HEK293 (cell line): ENCODE data around the gene PA2G4.

Experiments
- BCL11A ChIP-seq: fragments of 450-650 bp; formaldehyde crosslinking; IDR thresholded peaks from 2 replicates; pipeline ENCODE4 v1.5.1; 2016; ENCODE audit warnings: low read depth, missing biosample characterization, missing genetic modification characterization
- GLI4 ChIP-seq: fragments of 450-650 bp; formaldehyde crosslinking; IDR thresholded peaks from 2 replicates; pipeline ENCODE4 v1.5.1; 2016; ENCODE audit warnings: missing biosample characterization, missing genetic modification characterization
- GLIS2 ChIP-seq: fragments of 450-650 bp; formaldehyde crosslinking; IDR thresholded peaks from 2 replicates; pipeline ENCODE4 v1.5.1; 2016; ENCODE audit warnings: missing biosample characterization, missing genetic modification characterization
- IKZF3 ChIP-seq: fragments of 450-650 bp; IDR thresholded peaks from 2 replicates; pipeline ENCODE4 v1.5.0; 2018; ENCODE audit warnings: missing biosample characterization, mild to moderate bottlenecking, missing genetic modification characterization, moderate library complexity
- MZF1 ChIP-seq: fragments of 450-650 bp; formaldehyde crosslinking; IDR thresholded peaks from 2 replicates; pipeline ENCODE4 v1.5.1; 2017; ENCODE audit warnings: missing biosample characterization, missing genetic modification characterization, borderline replicate concordance
- SCRT2 ChIP-seq: fragments of 450-650 bp; formaldehyde crosslinking; IDR thresholded peaks from 2 replicates; pipeline ENCODE4 v1.5.1; 2016; ENCODE audit warnings: missing biosample characterization, missing genetic modification characterization
- SP3 ChIP-seq: fragments of 450-650 bp; formaldehyde crosslinking; IDR thresholded peaks from 2 replicates; pipeline ENCODE4 v1.5.1; 2016; ENCODE audit warnings: missing biosample characterization, missing genetic modification characterization
- SP7 ChIP-seq: fragments of 450-650 bp; formaldehyde crosslinking; IDR thresholded peaks from 2 replicates; pipeline ENCODE4 v1.5.1; 2016; ENCODE audit warnings: missing biosample characterization, missing genetic modification characterization
- TRIM28 ChIP-seq: IDR thresholded peaks from 2 replicates; pipeline ENCODE4 v1.6.1; 2011; ENCODE audit warnings: low read length, control low read depth, borderline replicate concordance
- YY1 ChIP-seq: fragments of 450-650 bp; formaldehyde crosslinking; IDR thresholded peaks from 2 replicates; pipeline ENCODE4 v1.5.1; 2018; ENCODE audit warnings: missing biosample characterization, missing genetic modification characterization
- ZBTB11 ChIP-seq: fragments of 450-650 bp; formaldehyde crosslinking; conservative IDR thresholded peaks from 2 replicates; pipeline ENCODE4 v1.5.1; 2016; ENCODE audit warnings: low read depth, missing biosample characterization, missing genetic modification characterization
- ZBTB20 ChIP-seq: fragments of 450-650 bp; formaldehyde crosslinking; IDR thresholded peaks from 2 replicates; pipeline ENCODE4 v1.5.1; 2016; ENCODE audit warnings: missing biosample characterization, missing genetic modification characterization
- ZEB2 ChIP-seq: fragments of 450-650 bp; formaldehyde crosslinking; IDR thresholded peaks from 2 replicates; pipeline ENCODE4 v1.5.1; 2016; ENCODE audit warnings: missing biosample characterization, missing genetic modification characterization
- ZFP41 ChIP-seq: fragments of 450-650 bp; formaldehyde crosslinking; IDR thresholded peaks from 2 replicates; pipeline ENCODE4 v1.5.1; 2016; ENCODE audit warnings: missing biosample characterization, missing genetic modification characterization, borderline replicate concordance
- ZFP69B ChIP-seq: fragments of 450-650 bp; formaldehyde crosslinking; IDR thresholded peaks from 2 replicates; pipeline ENCODE4 v1.5.1; 2016; ENCODE audit warnings: missing biosample characterization, missing genetic modification characterization
- ZIC2 ChIP-seq: fragments of 450-650 bp; formaldehyde crosslinking; IDR thresholded peaks from 2 replicates; pipeline ENCODE4 v1.5.1; 2016; ENCODE audit warnings: missing biosample characterization, missing genetic modification characterization
- ZNF211 ChIP-seq: fragments of 450-650 bp; formaldehyde crosslinking; IDR thresholded peaks from 2 replicates; pipeline ENCODE4 v1.5.1; 2016; ENCODE audit warnings: low read depth, missing biosample characterization, missing genetic modification characterization
- ZNF239 ChIP-seq: fragments of 450-650 bp; formaldehyde crosslinking; IDR thresholded peaks from 2 replicates; pipeline ENCODE4 v1.5.1; 2016; ENCODE audit warnings: missing biosample characterization, missing genetic modification characterization
- ZNF248 ChIP-seq: fragments of 450-650 bp; formaldehyde crosslinking; IDR thresholded peaks from 2 replicates; pipeline ENCODE4 v1.5.1; 2017; ENCODE audit warnings: missing biosample characterization, missing genetic modification characterization
- ZNF26 ChIP-seq: fragments of 450-650 bp; formaldehyde crosslinking; IDR thresholded peaks from 2 replicates; pipeline ENCODE4 v1.5.1; 2016; ENCODE audit warnings: missing biosample characterization, missing genetic modification characterization
- ZNF48 ChIP-seq: fragments of 450-650 bp; formaldehyde crosslinking; IDR thresholded peaks from 2 replicates; pipeline ENCODE4 v1.5.1; 2016; ENCODE audit warnings: missing biosample characterization, missing genetic modification characterization
- ZNF530 ChIP-seq: fragments of 450-650 bp; formaldehyde crosslinking; IDR thresholded peaks from 2 replicates; pipeline ENCODE4 v1.5.1; 2016; ENCODE audit warnings: low read depth, missing biosample characterization, missing genetic modification characterization
- ZNF585B ChIP-seq: fragments of 450-650 bp; formaldehyde crosslinking; IDR thresholded peaks from 2 replicates; pipeline ENCODE4 v1.5.1; 2016; ENCODE audit warnings: missing biosample characterization, missing genetic modification characterization
- ZNF623 ChIP-seq: fragments of 450-650 bp; formaldehyde crosslinking; IDR thresholded peaks from 2 replicates; pipeline ENCODE4 v1.5.1; 2016; ENCODE audit warnings: missing biosample characterization, missing genetic modification characterization
- ZNF670 ChIP-seq: fragments of 450-650 bp; formaldehyde crosslinking; IDR thresholded peaks from 2 replicates; pipeline ENCODE4 v1.5.1; 2016; ENCODE audit warnings: missing biosample characterization, missing genetic modification characterization, low read depth
- ZNF677 ChIP-seq: fragments of 450-650 bp; IDR thresholded peaks from 2 replicates; pipeline ENCODE4 v1.5.0; 2018; ENCODE audit warnings: missing biosample characterization, mild to moderate bottlenecking, missing genetic modification characterization, moderate library complexity
- ZSCAN16 ChIP-seq: fragments of 450-650 bp; formaldehyde crosslinking; IDR thresholded peaks from 2 replicates; pipeline ENCODE4 v1.5.1; 2016; ENCODE audit warnings: missing biosample characterization, missing genetic modification characterization
- TF ChIP-seq, protein P1 (sequence below): fragments of 450-650 bp; formaldehyde crosslinking; IDR thresholded peaks from 2 replicates; pipeline ENCODE4 v1.5.1; 2016; ENCODE audit warnings: missing biosample characterization, missing genetic modification characterization, borderline replicate concordance
- TF ChIP-seq, protein P2 (sequence below): fragments of 450-650 bp; formaldehyde crosslinking; IDR thresholded peaks from 2 replicates; pipeline ENCODE4 v1.5.1; 2016; ENCODE audit warnings: missing biosample characterization, missing genetic modification characterization, borderline replicate concordance

Gene PA2G4

GRCh38 chr12:56117778-56118687 is 13.7 kb downstream of the PA2G4 start, which contains the start of gene ZC3H10 (continued):
- no peak for TF ChIP-seq ZNF248 (tag by site-specific recombination)
- TF ChIP-seq TRIM28, result peak; percentile 67; the same call in 1 of the 2 replicates
- peak; percentile 98 for TF ChIP-seq SP3 (tag by site-specific recombination)
- TF ChIP-seq ZNF585B, result no peak
- TF ChIP-seq ZFP41 (tag by site-specific recombination), result no peak
- peak; percentile 45; the same call in 1 of the 2 replicates for TF ChIP-seq BCL11A (tag by site-specific recombination)
- peak; percentile 71 for TF ChIP-seq GLIS2 (tag by site-specific recombination)
- TF ChIP-seq ZNF623 (tag by site-specific recombination), result 0 out of 2 replicates have a peak, but pooled peaks have one; percentile 5
- TF ChIP-seq ZBTB20 (tag by site-specific recombination), result peak; percentile 77; the same call in 1 of the 2 replicates
- no peak for TF ChIP-seq ZNF677
- TF ChIP-seq SP7, result peak; percentile 93
- TF ChIP-seq ZNF239 (tag by site-specific recombination), result no peak
- TF ChIP-seq ZSCAN16, result no peak
- peak; percentile 95 for TF ChIP-seq ZBTB11 (tag by site-specific recombination)
- TF ChIP-seq ZFP69B (tag by site-specific recombination), result peak; percentile 23
- no peak for TF ChIP-seq ZNF530 (tag by site-specific recombination)
- TF ChIP-seq GLI4, result no peak
- TF ChIP-seq MZF1 (tag by site-specific recombination), result 0 out of 2 replicates have a peak, but pooled peaks have one; percentile 40
- TF ChIP-seq SCRT2 (tag by site-specific recombination), result 0 out of 2 replicates have a peak, but pooled peaks have one; percentile 69
- no peak for TF ChIP-seq ZNF48 (tag by site-specific recombination)
- peak; percentile 57 for TF ChIP-seq IKZF3 (tag by site-specific recombination)
- peak; percentile 98 for TF ChIP-seq ZEB2 (tag by site-specific recombination)
- TF ChIP-seq, protein P1, sequence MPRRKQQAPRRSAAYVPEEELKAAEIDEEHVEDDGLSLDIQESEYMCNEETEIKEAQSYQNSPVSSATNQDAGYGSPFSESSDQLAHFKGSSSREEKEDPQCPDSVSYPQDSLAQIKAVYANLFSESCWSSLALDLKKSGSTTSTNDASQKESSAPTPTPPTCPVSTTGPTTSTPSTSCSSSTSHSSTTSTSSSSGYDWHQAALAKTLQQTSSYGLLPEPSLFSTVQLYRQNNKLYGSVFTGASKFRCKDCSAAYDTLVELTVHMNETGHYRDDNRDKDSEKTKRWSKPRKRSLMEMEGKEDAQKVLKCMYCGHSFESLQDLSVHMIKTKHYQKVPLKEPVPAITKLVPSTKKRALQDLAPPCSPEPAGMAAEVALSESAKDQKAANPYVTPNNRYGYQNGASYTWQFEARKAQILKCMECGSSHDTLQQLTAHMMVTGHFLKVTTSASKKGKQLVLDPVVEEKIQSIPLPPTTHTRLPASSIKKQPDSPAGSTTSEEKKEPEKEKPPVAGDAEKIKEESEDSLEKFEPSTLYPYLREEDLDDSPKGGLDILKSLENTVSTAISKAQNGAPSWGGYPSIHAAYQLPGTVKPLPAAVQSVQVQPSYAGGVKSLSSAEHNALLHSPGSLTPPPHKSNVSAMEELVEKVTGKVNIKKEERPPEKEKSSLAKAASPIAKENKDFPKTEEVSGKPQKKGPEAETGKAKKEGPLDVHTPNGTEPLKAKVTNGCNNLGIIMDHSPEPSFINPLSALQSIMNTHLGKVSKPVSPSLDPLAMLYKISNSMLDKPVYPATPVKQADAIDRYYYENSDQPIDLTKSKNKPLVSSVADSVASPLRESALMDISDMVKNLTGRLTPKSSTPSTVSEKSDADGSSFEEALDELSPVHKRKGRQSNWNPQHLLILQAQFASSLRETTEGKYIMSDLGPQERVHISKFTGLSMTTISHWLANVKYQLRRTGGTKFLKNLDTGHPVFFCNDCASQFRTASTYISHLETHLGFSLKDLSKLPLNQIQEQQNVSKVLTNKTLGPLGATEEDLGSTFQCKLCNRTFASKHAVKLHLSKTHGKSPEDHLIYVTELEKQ, result peak; percentile 36; the same call in 1 of the 2 replicates
- TF ChIP-seq ZNF211, result no peak
- no peak for TF ChIP-seq ZNF670
- 0 out of 2 replicates have a peak, but pooled peaks have one; percentile 22 for TF ChIP-seq ZIC2 (tag by site-specific recombination)
- TF ChIP-seq YY1 (tag by site-specific recombination), result peak; percentile 52
- TF ChIP-seq ZNF26 (tag by site-specific recombination), result no peak
- TF ChIP-seq, protein P2, sequence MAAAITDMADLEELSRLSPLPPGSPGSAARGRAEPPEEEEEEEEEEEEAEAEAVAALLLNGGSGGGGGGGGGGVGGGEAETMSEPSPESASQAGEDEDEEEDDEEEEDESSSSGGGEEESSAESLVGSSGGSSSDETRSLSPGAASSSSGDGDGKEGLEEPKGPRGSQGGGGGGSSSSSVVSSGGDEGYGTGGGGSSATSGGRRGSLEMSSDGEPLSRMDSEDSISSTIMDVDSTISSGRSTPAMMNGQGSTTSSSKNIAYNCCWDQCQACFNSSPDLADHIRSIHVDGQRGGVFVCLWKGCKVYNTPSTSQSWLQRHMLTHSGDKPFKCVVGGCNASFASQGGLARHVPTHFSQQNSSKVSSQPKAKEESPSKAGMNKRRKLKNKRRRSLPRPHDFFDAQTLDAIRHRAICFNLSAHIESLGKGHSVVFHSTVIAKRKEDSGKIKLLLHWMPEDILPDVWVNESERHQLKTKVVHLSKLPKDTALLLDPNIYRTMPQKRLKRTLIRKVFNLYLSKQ (tag by site-specific recombination), result 0 out of 2 replicates have a peak, but pooled peaks have one; percentile 7
